ENCODE data around the gene DYNC2H1.

The DYNC2H1 gene

GRCh38 chr11:103398829-103399228 lies 289.6 kb downstream of the DYNC2H1 start:
- TF ChIP-seq CTCF (IDR thresholded peaks at IDR 0.05), result no peak

GRCh38 chr11:103406357-103406756 lies 297.1 kb downstream of the DYNC2H1 start:
- TF ChIP-seq CTCF (IDR thresholded peaks at IDR 0.05), result no peak

GRCh38 chr11:103407641-103408040 lies 298.4 kb downstream of the DYNC2H1 start:
- TF ChIP-seq CTCF (IDR thresholded peaks at IDR 0.05), result no peak

GRCh38 chr11:103413266-103413888 lies 304.2 kb downstream of the DYNC2H1 start:
- TF ChIP-seq CTCF (IDR thresholded peaks at IDR 0.05), result no peak

GRCh38 chr11:103418014-103418413 lies 308.8 kb downstream of the DYNC2H1 start:
- TF ChIP-seq CTCF (IDR thresholded peaks at IDR 0.05), result no peak

- no peak for TF ChIP-seq CTCF (IDR thresholded peaks at IDR 0.05)
Measured at GRCh38 chr11:103420593-103420992, 311.4 kb downstream of the DYNC2H1 start.

GRCh38 chr11:103433386-103434072 lies 324.3 kb downstream of the DYNC2H1 start:
- TF ChIP-seq CTCF (IDR thresholded peaks at IDR 0.05), result no peak

All from LNCAP (cell line).